ENCODE data around the gene PLEKHA5.

The PLEKHA5 gene

DNA sequence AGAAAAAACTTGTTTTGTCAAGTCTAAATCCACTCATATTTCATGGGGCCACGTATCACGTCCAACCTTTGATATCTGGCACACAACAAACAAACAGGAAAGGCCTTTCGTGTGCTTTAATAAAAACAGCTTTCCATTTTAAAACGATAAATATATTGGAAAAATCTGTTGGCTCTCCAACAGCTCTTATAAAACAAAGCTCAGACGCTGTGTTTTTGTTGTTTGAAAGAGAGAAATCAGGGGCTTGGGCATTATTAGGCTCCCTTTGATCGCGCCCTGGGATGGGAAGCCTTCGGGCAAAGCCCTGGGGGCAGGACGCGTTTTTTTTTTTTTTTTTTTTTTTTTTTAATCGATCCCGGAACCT, 429 bp upstream of the PLEKHA5 start:
- no peak for DNase-seq

DNA sequence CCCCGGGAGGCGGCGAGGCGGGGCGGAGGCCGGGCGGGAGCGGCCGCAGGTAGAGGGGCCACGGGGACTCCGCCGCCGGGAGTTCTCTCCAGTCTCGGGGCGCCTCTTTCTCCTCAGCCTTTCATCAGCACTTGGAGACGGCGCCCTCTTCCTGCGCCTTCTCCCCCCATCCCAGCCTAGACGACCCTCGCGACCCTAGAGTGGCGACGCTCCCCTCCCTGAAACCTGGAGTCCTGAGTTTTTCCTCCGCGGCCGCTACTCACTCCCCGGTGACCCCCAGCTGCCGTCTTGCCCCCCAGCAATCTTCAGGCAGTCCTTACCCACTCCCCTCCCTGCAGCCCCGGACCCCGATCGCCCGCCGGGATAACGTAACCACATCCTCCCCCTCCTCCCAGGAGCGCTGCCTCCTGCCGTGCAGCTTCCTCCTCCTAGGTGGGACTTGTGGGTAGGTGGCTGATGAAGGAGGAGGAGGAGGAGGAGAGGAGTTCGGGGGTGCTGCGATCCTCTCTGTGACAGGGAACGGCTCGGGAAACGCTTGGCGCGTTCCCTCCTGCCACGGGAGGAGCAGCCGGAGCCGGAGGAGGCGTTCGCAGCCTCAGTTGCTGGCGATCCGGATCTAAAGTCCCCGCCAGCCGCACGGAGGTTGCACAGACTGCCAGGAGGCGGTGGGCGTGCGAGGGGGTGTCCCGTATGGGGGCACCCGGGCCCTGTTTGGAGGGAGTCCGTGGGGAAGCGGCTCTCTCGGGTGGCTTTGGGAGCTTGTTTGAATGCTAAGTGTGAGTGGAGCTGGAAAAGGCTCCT, 891 bp downstream of the PLEKHA5 start:
- peak in 1 of 4 experiments; percentile 1 for DNase-seq

DNA sequence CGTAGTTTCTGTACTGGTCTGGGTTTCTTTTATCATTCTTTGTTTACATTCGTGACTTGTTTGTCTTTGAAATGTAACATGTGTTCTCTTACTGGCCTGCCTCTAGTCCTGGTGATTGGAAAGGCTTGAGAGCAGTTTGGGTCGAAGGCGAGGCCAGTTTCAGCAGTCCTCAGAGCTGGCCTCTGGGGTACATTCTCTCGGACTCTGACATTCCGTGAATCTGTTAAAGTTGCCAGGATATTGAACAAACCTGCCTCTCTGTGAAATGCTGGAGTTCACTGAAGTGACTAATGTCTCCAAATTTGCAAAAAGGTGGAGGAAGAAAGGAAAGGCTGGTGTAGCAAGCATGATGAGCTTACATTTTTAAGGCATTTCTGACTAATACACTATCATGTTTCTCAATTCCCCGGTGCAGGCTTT, 1.5 kb downstream of the PLEKHA5 start:
- no peak for DNase-seq

DNA sequence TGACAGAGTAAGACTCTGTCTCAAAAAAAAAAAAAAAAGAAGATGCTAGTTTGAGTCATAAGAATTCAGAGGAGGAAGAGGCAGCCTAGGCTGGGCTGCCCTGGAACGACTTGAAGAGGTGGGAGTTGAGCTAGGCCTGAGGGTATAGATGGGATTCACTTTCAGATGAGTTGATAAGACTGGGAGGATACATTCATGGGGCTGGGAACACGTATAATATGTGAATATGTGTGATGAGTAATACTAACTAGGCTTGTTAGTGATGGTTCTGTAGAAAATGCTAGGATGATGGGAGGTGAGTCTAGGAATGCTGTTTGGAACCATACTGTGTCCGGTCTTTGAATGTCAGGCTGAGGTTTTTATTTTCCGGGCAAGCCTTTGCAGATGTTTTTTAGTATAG, 9.0 kb downstream of the PLEKHA5 start:
- no peak for DNase-seq

DNA sequence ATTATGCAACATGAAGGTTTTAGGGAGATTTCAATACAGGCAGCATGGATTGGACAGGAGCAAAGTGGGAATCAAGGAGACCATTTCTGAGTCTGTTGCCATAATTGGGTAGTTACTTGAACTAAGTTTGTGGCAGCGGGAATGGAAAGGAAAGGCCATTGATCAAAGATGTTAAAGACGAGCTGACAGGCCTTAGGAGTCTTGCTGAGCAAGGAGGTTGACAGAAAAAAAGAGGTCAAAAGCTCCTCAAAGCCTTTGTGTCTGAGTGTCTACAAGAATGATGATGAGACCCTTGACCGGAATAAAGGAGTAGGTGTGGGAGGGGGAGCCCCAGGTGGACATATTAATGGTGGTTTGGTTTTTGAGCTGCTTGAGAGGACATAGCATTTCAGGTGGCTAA, 9.4 kb downstream of the PLEKHA5 start:
- DNase-seq, result no peak

DNA sequence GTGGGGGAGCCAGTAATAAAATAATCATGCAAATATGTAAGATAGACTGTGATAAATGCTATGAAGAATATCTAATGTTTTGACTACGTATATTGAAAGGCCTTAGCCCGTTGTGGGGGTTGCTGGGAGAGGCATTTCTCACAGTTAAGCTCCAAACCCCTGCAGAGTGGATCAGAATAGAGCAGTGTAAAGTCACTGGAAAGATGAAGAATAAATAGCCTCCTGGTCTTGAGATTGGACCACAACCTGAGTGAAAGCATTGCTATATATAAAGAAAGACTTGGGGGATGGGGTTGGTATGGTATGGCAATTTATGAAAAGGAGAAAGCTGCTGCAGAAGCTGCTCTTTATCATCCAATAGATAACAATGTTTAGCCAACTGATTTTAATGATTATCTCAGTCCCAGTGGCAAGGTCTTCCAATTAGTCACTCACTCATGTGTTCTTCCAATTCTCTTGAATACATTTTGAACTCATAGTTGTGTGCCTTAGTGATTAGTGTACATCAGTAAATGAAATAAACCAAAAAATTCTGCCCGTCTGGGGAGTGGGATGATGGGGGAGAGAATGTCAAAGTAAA, 10.2 kb downstream of the PLEKHA5 start:
- no peak for DNase-seq

DNA sequence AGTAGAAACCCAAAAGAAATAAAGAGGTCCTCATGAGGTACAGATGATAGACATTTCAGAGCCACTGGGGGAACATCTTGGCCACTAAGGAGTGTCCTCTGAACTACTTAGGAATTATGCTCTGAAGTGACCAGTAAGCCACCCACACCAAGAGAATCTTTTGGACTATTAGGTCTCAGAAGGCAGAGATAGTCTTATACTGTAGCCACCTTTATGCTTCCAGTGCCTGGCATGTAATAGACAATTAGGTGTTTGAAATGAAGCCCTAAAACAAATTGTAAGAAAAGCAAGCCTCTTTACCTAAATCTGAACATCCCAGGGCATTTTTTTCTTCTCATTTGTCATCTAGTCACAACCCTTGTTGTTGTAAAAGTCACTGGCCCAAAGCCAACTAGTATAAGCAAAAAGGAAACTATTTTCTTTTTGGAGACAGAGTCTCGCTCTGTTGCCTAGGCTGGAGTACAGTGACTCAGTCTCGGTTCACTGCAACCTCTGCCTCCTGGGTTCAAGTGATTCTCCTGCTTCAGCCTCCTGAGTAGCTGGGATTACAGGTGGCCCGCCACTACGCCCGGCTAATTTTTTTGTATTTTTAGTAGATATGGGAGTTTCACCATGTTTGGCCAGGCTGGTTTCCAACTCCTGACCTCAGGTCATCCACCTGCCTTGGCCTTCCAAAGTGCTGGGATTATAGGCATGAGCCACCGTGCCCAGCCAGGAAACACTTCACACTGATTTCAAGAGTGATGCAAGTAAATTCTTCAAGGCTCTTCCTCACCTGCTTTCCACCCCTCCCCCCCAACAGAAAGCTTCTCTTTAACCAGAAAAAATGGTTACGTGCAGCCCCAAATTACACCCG, 11.1 kb downstream of the PLEKHA5 start:
- DNase-seq, result no peak

DNA sequence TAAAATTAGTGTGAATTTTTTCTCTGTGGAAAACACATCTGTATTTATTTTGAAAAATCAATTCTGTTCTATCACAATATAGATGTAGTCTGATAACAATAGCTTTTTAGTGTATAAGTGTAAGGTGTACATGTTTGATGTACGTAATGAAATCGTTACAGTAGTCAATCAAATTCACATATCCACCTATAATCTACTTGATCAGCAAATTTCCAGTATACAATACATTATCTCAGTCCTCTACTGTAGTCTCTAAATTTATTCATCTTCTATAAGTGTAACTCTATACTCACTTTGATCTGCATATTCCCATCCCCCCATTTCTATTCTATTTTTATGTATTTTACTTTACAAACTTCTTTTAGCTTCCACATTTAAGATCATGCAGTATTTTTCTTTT, 13.0 kb downstream of the PLEKHA5 start:
- no peak for DNase-seq

DNA sequence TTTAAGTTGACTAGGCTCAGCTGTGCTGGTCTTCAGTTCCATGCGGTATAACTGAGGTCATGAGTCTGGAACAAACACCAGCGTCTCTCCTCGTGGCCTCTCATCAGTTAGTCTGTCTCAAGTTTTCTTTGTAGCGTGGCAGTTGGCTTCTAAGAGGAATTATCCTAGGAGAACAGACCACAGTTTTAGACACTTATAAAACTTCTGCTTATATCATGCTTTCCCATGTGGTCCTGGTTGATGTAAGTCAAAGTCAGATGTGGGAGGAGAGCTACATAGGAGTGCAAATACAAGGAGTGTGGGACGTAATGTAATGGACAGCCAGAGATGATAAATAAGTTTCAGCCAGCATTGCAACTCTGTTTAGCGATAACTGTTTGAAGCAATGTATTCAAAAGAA, 14.8 kb downstream of the PLEKHA5 start:
- DNase-seq, result no peak

DNA sequence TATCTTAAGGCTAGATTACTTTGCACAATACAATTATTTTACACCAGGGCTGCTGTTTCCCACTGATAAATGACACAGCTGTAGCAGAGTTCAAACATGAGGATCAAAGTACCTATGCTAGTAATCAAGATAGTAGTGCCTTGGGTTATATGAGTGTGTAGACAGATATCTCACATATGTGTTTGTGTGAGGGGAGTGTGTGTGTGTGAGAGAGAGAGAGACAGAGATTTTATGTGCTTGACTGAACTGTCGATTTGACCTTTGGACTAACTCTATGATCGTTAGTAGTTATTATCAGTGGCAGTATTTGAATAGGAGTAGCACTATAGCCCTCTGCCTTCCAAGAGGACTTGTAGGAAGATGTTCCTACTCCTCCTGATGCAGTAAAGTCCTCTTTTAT, 15.5 kb downstream of the PLEKHA5 start:
- no peak for DNase-seq

DNA sequence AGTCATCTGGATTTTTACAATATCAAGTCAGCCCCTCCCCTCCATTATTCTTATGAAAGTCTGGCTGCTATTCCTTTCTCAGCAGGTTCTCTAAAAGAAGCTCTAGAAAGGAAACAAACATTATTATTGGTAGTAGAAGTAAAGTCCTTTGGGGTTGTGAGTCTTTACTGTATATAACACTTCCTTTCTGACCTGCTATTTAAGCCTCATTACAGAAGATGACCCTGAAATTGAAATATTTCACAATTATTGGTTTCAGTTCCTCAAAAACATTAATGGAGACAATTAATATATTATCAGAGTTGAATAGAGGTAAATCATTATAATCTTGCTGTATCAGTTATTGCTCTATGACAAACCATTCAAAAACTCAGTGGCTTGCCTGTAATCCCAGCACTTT, 19.3 kb downstream of the PLEKHA5 start:
- DNase-seq, result no peak

DNA sequence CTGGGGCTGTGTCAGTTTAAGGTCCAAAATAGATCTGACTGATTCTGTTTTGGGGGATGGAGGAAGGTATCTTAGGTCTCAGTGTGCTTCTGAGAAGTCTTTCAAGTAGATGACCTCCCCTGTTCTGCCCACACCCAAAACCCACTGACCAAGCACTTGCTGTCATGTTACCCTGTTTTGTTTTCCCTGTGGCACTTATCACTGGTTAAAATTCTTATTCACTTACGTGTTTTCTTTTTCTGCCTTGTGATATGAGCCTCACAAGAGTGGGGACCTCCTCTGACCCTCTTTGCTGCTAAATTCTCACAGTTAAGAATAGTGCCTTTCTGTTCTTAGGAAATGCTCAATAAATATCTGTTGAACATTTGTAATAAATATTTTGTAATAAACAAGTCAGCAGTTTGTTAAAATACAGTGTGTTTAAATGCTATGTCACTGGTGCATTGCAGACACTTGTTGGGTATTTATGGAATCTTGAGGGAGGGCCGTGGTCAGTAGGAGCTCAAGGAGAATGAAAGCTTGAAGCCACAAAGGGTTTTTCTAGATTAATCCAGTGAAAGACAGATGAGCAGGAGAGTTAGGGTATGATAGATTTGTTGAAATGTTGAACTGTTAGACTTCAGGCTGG, 20.9 kb downstream of the PLEKHA5 start:
- no peak for DNase-seq

DNA sequence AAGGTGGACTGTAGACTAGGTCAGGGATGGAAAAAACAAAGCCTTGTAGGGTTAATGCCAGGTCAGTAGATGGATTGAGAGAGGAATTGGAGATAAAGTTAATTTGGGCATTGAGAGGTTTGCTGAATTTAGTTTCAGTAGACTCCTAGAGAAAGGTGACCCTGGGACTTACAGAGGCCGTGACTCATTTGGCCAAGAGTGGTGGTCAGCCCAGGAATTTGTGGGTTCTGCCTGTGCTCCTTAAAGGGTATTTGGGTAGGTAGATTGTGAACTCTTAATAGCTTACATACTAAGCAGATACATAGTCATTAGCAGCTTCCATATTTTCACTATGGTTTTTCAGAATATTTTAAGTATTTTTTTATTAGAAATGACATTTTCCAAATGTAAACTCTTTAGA, 21.8 kb downstream of the PLEKHA5 start:
- DNase-seq, result no peak

DNA sequence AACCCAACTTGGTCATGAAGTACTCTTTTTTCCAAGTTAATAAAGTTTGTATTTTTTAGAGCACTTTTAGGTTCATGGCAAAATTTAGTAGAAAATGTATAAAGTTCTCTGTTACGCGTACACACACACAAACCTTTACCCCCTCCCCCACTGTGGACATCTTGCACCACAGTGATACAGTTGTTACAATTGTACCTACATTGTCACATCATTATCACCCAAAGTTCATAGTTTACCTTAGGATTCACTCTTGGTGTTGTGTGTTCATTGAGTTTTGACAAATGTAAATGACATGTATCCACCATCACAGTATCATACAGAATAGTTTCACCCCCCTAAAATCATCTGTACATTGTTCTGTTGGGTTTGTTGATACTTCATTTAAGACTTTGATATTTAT, 23.9 kb downstream of the PLEKHA5 start:
- DNase-seq, result no peak

DNA sequence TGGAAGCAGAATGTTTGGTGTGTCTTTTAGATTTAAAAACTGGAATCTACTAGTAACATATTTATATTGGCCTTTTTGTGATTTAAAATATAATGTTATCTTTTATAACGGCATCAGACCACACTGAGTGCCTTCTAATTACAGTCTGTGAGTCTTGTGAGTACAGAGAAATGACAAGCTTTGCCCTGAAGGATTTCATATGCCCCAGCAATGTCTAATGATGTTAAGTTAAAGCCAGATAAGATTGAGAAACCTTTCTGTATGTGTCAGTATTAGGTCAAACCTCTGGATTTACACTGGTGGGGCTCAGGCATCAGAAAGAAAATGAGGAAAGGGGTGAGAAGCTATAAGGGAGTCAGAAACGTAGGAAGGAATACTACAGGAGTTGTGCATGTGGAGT, 25.2 kb downstream of the PLEKHA5 start:
- DNase-seq, result no peak

DNA sequence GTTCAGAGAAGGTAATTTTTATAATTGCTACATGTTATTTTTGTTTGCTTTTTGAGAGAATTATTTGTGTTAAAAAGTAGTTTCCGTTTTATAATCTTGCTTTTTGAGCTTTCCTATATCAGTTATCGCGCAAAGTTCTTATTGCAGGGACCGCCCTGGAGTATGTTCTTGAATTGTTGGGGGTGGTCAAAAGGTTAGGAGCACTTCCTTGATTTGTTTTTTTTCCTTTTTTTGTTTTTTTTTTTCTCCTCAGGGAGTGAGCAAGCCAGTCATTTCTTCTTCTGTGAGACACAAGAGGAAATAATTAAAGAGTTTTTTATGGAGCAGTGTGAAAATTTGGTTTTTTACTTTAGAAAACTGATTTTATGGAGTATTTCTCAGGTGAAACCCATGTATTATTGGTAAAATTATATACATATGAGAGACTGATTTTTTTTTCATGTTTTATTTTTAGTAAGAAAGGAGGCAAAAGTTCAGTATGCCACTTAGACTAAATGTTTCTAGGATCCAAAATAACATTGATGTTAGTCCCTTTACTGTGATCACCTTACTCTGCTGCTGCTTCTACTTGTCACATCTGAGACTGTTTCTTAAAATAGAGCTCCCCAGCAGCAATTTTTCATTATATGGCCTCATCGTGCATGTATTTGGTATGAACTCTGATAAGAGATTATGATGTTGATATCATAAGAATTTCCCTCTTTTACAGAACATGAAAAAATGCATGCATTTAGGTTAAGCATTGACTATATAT, 26.6 kb downstream of the PLEKHA5 start:
- DNase-seq, result no peak

DNA sequence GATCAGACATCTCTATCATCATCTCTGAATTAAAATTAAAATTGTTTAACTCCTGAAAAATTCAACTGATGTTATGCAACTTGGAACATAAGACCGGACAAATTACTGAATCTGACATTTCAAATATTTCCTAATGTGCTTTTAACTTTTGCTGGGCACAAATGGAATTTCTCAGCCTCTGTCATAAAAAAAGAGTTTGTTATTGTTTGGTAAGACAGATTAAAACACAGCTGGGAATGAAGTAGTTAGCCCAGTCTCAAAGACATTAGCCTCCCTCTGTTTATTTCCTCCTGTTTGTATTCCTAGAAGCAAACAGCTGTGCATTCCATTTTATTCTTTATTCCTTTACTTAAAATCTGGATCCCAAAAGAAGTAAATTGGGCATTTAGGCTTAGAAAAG, 29.4 kb downstream of the PLEKHA5 start:
- no peak for DNase-seq

DNA sequence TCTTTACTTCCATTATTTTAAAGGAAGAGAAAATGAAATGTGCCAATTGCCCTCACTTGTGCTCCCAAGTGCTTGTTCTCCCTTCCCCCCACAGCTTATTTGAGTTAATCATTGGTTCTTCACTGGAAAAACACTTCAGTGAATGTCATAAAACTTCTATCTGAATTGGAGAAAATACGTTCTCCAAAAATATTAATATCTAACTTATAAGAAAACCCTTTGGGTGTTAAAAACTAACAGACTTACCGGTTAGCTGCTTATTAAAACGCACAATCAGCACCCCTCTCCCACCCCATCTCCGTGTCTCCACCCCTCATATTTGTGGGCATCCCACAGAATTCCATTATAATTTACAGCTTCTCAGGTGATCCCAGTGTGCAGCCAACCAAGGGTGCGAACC, 31.7 kb downstream of the PLEKHA5 start:
- DNase-seq, result no peak

DNA sequence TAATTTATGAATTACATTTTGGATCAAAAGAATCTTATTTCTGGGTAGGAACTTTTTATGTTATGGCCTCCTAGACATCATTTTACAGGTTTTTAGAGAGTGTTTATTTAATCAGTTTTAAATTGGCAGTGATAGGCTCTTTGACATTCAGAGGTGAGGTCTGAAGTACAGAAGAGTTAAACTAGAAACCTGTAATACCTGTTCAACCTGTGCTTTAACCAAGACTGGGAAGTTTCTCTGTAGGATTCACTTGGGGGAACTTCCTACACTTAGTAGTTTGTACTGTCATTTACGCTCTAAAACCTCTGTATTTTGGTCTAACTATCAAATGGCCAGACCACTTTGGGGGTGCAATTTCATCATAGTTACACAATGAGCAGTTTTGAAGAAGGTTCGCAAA, 35.9 kb downstream of the PLEKHA5 start:
- DNase-seq, result no peak

DNA sequence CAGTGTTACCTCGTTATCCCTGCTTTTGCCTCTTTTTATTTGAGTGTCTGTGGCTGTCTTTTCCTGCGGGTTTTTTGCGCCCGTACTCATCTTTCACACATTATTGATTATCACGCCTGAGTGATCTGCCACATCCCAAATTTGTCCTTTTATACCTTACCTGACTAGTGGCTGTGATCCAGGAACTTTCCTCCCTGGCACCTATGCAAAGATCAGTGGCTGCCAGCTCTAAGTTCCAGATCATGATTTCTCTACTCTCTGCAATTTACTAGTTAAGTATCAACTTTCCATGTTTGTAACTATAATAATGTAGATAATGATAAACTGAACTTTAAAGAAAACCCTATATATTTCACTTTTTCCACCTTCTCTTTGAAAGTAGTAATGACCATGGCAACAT, 36.9 kb downstream of the PLEKHA5 start:
- DNase-seq, result no peak

DNA sequence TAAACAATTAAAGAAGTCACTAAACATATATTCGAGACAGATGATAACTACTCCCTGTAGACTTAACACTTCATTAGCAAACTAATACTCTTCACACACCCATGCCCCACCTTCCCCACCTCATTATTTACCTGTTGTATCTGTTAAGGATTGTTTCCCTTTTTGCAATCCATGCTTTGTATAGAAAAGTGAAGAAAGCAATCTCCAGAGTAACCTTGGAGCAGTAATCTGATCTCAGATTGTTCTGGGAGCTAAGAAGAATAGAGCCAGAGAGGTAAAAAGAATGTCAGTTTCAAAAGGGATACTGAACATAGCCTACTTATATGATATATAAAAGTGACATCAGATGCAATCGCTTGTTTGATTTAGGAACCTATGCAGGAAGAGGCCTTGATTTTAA, 37.4 kb downstream of the PLEKHA5 start:
- no peak for DNase-seq

DNA sequence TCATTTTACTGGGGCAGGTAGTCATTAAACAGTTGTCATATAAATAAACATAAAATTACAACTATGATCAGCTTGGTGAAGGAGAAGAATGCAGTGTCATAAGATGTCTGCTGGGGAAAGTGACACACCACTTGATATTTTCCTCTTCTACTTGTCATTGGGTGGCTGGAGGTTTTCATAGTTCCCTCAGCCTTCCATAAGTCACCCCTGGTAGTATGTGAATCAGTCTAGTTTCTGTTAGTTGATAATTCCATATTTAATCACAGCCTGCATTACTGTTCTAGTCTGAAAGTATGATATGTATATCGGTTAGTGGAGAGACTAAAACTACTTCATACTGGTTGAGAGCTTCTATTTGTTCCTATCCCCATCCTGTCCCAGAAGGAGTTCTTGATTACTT, 38.2 kb downstream of the PLEKHA5 start:
- no peak for DNase-seq

DNA sequence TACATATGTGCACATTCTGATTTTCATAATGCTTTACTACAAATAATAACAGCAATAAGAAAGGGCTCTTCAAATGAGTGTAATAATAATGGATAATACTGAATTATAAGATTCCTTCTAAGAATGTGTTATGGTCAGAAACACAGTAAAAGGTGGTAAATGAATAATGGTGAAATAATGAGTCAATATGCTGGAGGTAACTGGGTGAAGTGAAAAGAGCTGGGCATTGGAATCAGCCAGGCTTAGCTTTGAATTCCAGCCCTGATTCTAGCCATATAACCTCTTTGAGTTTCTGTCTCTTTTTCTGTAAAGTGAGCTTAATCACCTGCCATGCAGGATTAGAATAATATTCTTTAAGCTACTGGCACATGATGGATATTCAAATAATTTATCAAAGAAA, 39.1 kb downstream of the PLEKHA5 start:
- DNase-seq, result no peak

All from activated naive CD4-positive, alpha-beta T cell (primary cell).